Body of pancreas (tissue), 4 donors: ENCODE results near the gene RPE.

Experiments used
- CTCF ChIP-seq, 7 experiments: fragments of 450-650 bp in 4 of 7; fragments of 200-600 bp in 3 of 7; sonication (generic) in 3 of 7; IDR thresholded peaks; one replicate each; pipeline ENCODE4 v1.5.1; 2016 to 2019; ENCODE audit warnings: antibody characterized with exemption in 7 of 7
- POLR2A ChIP-seq, 3 donors: fragments of 450-650 bp; IDR thresholded peaks; one replicate each; pipeline ENCODE4 v1.6.1; 2016; ENCODE audit warnings: antibody characterized with exemption in 3 of 3, mild to moderate bottlenecking in 2 of 3

GRCh38 chr2:209985874-209986273 lies 16.6 kb upstream of the RPE start:
- no peak for TF ChIP-seq POLR2A (IDR thresholded peaks at IDR 0.05)
- TF ChIP-seq CTCF (IDR thresholded peaks at IDR 0.05) = no peak
